ENCODE data around the gene MTCH2.

The MTCH2 gene

GRCh38 chr11:47589977-47590861 lies 52.1 kb downstream of the MTCH2 start:
- Histone ChIP-seq H3K9ac (ENCODE audit: low read depth, low read length, poor library complexity, severe bottlenecking) (peak overlapping the region; percentile 88), H3K36me3 (ENCODE audit: insufficient read depth, low read length) (peaks cover 1% of the 10 kb centered on the region; the same call in 1 of the 2 replicates), H3K9me2 (replicated peaks; ENCODE audit: low read depth, low read length) (no peaks in the 10 kb centered on the region), H2AFZ (ENCODE audit: low read length) (no peak overlapping the region), H3K9me3 (ENCODE audit: insufficient read depth, low read depth, low read length) (no peaks in the 10 kb centered on the region), H3K79me2 (ENCODE audit: insufficient read depth, low read length) (peaks cover 63% of the 10 kb centered on the region), H3K4me3 (ENCODE audit: low read length, poor library complexity, severe bottlenecking) (peak overlapping the region; percentile 83), H3K4me1 (ENCODE audit: insufficient read depth, low read length, poor library complexity, severe bottlenecking) (peaks cover 80% of the 10 kb centered on the region), H4K20me1 (ENCODE audit: insufficient read depth, low read length, poor library complexity, severe bottlenecking) (no peaks in the 10 kb centered on the region), H3F3A (ENCODE audit: low read depth) (peaks cover 15% of the 10 kb centered on the region; the same call in 1 of the 2 replicates), H3K4me2 (ENCODE audit: low read depth, low read length, poor library complexity, severe bottlenecking) (peak overlapping the region; percentile 82), H3K27me3 (ENCODE audit: insufficient read depth, low read length, poor library complexity, severe bottlenecking) (no peaks in the 10 kb centered on the region)
- TF ChIP-seq EZH2phosphoT487 (IDR thresholded peaks at IDR 0.05; ENCODE audit: borderline replicate concordance) = no peak
- TF ChIP-seq, protein P1, sequence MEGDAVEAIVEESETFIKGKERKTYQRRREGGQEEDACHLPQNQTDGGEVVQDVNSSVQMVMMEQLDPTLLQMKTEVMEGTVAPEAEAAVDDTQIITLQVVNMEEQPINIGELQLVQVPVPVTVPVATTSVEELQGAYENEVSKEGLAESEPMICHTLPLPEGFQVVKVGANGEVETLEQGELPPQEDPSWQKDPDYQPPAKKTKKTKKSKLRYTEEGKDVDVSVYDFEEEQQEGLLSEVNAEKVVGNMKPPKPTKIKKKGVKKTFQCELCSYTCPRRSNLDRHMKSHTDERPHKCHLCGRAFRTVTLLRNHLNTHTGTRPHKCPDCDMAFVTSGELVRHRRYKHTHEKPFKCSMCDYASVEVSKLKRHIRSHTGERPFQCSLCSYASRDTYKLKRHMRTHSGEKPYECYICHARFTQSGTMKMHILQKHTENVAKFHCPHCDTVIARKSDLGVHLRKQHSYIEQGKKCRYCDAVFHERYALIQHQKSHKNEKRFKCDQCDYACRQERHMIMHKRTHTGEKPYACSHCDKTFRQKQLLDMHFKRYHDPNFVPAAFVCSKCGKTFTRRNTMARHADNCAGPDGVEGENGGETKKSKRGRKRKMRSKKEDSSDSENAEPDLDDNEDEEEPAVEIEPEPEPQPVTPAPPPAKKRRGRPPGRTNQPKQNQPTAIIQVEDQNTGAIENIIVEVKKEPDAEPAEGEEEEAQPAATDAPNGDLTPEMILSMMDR (conservative IDR thresholded peaks at IDR 0.05; ENCODE audit: low read length) = no peak

DNA sequence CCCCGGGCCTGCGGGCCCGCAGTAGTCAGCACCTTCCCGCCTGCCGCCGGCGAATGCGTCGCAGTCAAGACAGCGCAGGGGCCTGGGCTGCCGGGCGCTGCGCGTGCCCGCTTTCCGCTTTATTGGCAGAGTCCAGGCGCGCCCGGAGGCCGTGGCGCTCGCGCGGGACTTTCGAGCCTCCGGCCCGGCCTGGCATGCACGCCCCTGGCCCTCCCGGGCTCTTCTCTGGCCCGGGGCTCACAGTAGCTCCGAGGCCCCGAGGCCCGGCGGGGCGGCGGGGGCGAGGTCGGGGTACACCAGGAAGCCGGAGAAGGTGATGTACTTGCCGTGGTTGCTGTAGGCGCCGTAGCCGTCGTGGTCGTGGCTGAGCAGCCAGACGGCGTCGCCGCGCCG lies 52.8 kb downstream of the MTCH2 start:
- no peaks in the 10 kb centered on the region for H3K9me3 ChIP-seq (ENCODE audit: insufficient read depth, low read depth, low read length)
- peaks cover 73% of the 10 kb centered on the region for H3K4me1 ChIP-seq (ENCODE audit: insufficient read depth, low read length, poor library complexity, severe bottlenecking)
- H4K20me1 ChIP-seq (ENCODE audit: insufficient read depth, low read length, poor library complexity, severe bottlenecking) = no peaks in the 10 kb centered on the region
- H3K4me3 ChIP-seq (ENCODE audit: low read length, poor library complexity, severe bottlenecking) = peak overlapping the region; percentile 60
- no peak for TF ChIP-seq EZH2phosphoT487 (IDR thresholded peaks at IDR 0.05; ENCODE audit: borderline replicate concordance)
- H3K9me2 ChIP-seq (replicated peaks; ENCODE audit: low read depth, low read length) = no peaks in the 10 kb centered on the region
- H3K4me2 ChIP-seq (ENCODE audit: low read depth, low read length, poor library complexity, severe bottlenecking) = peak overlapping the region; percentile 72
- peaks cover 6% of the 10 kb centered on the region; the same call in 1 of the 2 replicates for H3K36me3 ChIP-seq (ENCODE audit: insufficient read depth, low read length)
- no peak overlapping the region for H2AFZ ChIP-seq (ENCODE audit: low read length)
- peak overlapping the region; percentile 65 for H3K9ac ChIP-seq (ENCODE audit: low read depth, low read length, poor library complexity, severe bottlenecking)
- H3F3A ChIP-seq (ENCODE audit: low read depth) = peaks cover 12% of the 10 kb centered on the region; the same call in 1 of the 2 replicates
- no peaks in the 10 kb centered on the region for H3K27me3 ChIP-seq (ENCODE audit: insufficient read depth, low read length, poor library complexity, severe bottlenecking)
- H3K79me2 ChIP-seq (ENCODE audit: insufficient read depth, low read length) = peaks cover 63% of the 10 kb centered on the region

GRCh38 chr11:47589118-47589517 lies 53.2 kb downstream of the MTCH2 start:
- no peaks in the 10 kb centered on the region for H3K9me2 ChIP-seq (replicated peaks; ENCODE audit: low read depth, low read length)
- H3K4me3 ChIP-seq (ENCODE audit: low read length, poor library complexity, severe bottlenecking) = peak overlapping the region; percentile 60
- peak overlapping the region; percentile 72 for H3K4me2 ChIP-seq (ENCODE audit: low read depth, low read length, poor library complexity, severe bottlenecking)
- H3K27me3 ChIP-seq (ENCODE audit: insufficient read depth, low read length, poor library complexity, severe bottlenecking) = no peaks in the 10 kb centered on the region
- no peak for TF ChIP-seq EZH2phosphoT487 (IDR thresholded peaks at IDR 0.05; ENCODE audit: borderline replicate concordance)
- TF ChIP-seq, protein P1 (conservative IDR thresholded peaks at IDR 0.05; ENCODE audit: low read length) = no peak
- H4K20me1 ChIP-seq (ENCODE audit: insufficient read depth, low read length, poor library complexity, severe bottlenecking) = no peaks in the 10 kb centered on the region
- H3K4me1 ChIP-seq (ENCODE audit: insufficient read depth, low read length, poor library complexity, severe bottlenecking) = peaks cover 69% of the 10 kb centered on the region
- H3K9me3 ChIP-seq (ENCODE audit: insufficient read depth, low read depth, low read length) = no peaks in the 10 kb centered on the region
- peak overlapping the region; percentile 65 for H3K9ac ChIP-seq (ENCODE audit: low read depth, low read length, poor library complexity, severe bottlenecking)
- no peak overlapping the region for H2AFZ ChIP-seq (ENCODE audit: low read length)
- peaks cover 9% of the 10 kb centered on the region; the same call in 1 of the 2 replicates for H3K36me3 ChIP-seq (ENCODE audit: insufficient read depth, low read length)
- H3F3A ChIP-seq (ENCODE audit: low read depth) = peaks cover 15% of the 10 kb centered on the region; the same call in 1 of the 2 replicates
- H3K79me2 ChIP-seq (ENCODE audit: insufficient read depth, low read length) = peaks cover 62% of the 10 kb centered on the region

All from Loucy (cell line).